ENCODE data around the gene HTR1B.

DNA sequence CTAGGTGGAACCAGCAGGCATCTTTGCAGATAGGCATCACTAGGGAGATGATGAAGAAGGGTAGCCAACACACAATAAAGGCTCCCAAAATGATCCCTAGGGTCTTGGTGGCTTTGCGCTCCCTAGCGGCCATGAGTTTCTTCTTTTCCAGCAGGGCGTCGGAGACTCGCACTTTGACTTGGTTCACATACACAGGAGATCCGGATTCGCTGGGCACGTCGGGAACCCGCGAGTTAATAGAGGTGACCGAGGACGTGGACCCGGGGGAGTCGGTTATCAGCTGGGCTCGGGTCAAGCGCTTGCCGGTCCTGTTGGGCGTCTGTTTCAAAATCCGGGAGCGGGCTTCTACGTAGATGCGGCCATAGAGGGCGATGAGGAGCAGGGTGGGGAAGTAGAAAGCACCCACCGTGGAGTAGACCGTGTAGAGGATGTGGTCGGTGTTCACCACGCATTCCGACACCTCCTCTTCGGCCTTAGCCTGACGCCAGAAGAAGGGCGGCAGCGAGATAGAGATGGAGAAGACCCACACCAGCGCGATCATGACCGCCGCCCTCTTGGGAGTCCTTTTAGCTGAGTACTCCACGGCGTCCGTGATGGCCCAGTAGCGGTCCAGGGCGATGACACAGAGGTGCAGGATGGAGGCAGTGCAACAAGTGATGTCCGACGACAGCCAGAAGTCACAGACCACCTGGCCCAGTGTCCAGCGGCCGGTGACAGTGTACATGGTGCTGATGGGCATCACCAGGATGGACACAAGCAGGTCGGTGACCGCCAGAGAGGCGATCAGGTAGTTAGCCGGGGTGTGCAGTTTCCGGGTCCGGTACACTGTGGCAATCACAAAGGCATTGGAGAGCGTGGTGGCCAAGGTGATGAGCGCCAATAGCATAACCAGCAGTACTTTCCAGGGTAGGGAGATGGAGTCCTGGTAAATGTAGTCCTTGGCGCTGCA lies 658 bp downstream of the HTR1B start:
- TF ChIP-seq EZH2 (IDR thresholded peaks at IDR 0.05; ENCODE audit: borderline replicate concordance, low read length) (no peak), CTCF (conservative IDR thresholded peaks at IDR 0.05 in 1 of 2, IDR thresholded peaks at IDR 0.05 in 1 of 2; ENCODE audit: extremely low read depth in 1 of 2, insufficient read depth in 1 of 2, low read depth in 1 of 2, low read length in 2 of 2) (peak in 1 of 2 donors; percentile 37)

All from mammary epithelial cell (primary cell).